ENCODE measurements around the gene PRIM2.

DNA sequence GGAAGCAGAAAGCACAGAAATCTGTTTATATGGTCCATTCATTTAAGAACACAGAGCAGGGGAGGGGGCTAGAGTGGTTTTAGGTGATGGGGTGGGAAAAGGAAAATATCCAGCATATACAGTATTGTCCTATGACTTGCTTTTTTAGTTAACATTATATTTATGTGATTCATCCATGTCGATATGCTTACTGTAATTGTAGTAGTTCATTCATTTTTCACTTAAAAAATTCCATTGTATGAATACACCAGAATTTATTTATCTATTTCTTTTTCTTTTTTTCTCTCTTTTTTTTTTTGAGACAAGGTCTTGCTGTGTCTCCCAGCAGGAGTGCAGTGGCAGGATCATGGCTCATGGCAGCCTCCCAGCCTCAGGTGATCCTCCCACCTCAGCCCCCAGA is 9.6 kb upstream of the PRIM2 start:
- TF ChIP-seq, protein P1, sequence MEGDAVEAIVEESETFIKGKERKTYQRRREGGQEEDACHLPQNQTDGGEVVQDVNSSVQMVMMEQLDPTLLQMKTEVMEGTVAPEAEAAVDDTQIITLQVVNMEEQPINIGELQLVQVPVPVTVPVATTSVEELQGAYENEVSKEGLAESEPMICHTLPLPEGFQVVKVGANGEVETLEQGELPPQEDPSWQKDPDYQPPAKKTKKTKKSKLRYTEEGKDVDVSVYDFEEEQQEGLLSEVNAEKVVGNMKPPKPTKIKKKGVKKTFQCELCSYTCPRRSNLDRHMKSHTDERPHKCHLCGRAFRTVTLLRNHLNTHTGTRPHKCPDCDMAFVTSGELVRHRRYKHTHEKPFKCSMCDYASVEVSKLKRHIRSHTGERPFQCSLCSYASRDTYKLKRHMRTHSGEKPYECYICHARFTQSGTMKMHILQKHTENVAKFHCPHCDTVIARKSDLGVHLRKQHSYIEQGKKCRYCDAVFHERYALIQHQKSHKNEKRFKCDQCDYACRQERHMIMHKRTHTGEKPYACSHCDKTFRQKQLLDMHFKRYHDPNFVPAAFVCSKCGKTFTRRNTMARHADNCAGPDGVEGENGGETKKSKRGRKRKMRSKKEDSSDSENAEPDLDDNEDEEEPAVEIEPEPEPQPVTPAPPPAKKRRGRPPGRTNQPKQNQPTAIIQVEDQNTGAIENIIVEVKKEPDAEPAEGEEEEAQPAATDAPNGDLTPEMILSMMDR (IDR thresholded peaks at IDR 0.05; ENCODE audit: poor library complexity), result no peak
- TF ChIP-seq EZH2 (IDR thresholded peaks at IDR 0.05; ENCODE audit: borderline replicate concordance) (no peak), EZH2phosphoT487 (IDR thresholded peaks at IDR 0.05; ENCODE audit: low read depth, severe bottlenecking, unreplicated experiment) (no peak)

Measured in hepatocyte (in vitro differentiated cells).